ENCODE measurements around the gene RBPMS2. TPM values are rescaled to one million over a fixed set of nuclear protein-coding genes. Genes with fewer than 3 reads are reported as not detected.

RBPMS2 gene
- total RNA-seq, 1 donor from 2014 or later: 276 TPM

GRCh38 chr15:64717130-64717529 is 58.3 kb downstream of the RBPMS2 start:
- Histone ChIP-seq H3K4me3 (no peak overlapping the region), H3K27me3 (ENCODE audit: low read depth) (no peaks in the 10 kb centered on the region), H3K27ac (replicated peaks) (peak overlapping the region; percentile 93), H3K4me1 (peaks cover 45% of the 10 kb centered on the region), H3K9me3 (replicated peaks) (no peaks in the 10 kb centered on the region), H3K36me3 (peaks cover 42% of the 10 kb centered on the region)
- no peak for DNase-seq
- TF ChIP-seq CTCF (IDR thresholded peaks at IDR 0.05; ENCODE audit: borderline replicate concordance): no peak
- intact Hi-C loops (cut with micrococcal nuclease): no loop called here

GRCh38 chr15:64716452-64716851 is 58.9 kb downstream of the RBPMS2 start:
- Histone ChIP-seq H3K27ac (replicated peaks) (peak overlapping the region; percentile 93), H3K27me3 (ENCODE audit: low read depth) (no peaks in the 10 kb centered on the region), H3K9me3 (replicated peaks) (no peaks in the 10 kb centered on the region), H3K4me3 (no peak overlapping the region), H3K36me3 (peaks cover 46% of the 10 kb centered on the region), H3K4me1 (peaks cover 45% of the 10 kb centered on the region)
- DNase-seq: no peak
- intact Hi-C loops (cut with micrococcal nuclease): no loop called here
- no peak for TF ChIP-seq CTCF (IDR thresholded peaks at IDR 0.05; ENCODE audit: borderline replicate concordance)

GRCh38 chr15:64713592-64713991 is 61.8 kb downstream of the RBPMS2 start:
- H3K27ac ChIP-seq (replicated peaks): no peak overlapping the region
- no peak overlapping the region for H3K4me3 ChIP-seq
- intact Hi-C loops (cut with micrococcal nuclease): no loop called here
- no peak for DNase-seq
- peaks cover 20% of the 10 kb centered on the region for H3K4me1 ChIP-seq
- no peaks in the 10 kb centered on the region for H3K9me3 ChIP-seq (replicated peaks)
- H3K36me3 ChIP-seq: peaks cover 56% of the 10 kb centered on the region
- no peaks in the 10 kb centered on the region for H3K27me3 ChIP-seq (ENCODE audit: low read depth)
- TF ChIP-seq CTCF (IDR thresholded peaks at IDR 0.05; ENCODE audit: borderline replicate concordance): no peak

GRCh38 chr15:64712353-64712752 is 63.0 kb downstream of the RBPMS2 start:
- DNase-seq: no peak
- H3K9me3 ChIP-seq (replicated peaks): no peaks in the 10 kb centered on the region
- peaks cover 9% of the 10 kb centered on the region for H3K4me1 ChIP-seq
- no peak overlapping the region for H3K4me3 ChIP-seq
- TF ChIP-seq CTCF (IDR thresholded peaks at IDR 0.05; ENCODE audit: borderline replicate concordance): no peak
- intact Hi-C loops (cut with micrococcal nuclease): no loop called here
- H3K27me3 ChIP-seq (ENCODE audit: low read depth): no peaks in the 10 kb centered on the region
- peaks cover 55% of the 10 kb centered on the region for H3K36me3 ChIP-seq
- no peak overlapping the region for H3K27ac ChIP-seq (replicated peaks)

- Histone ChIP-seq H3K27me3 (ENCODE audit: low read depth) (no peaks in the 10 kb centered on the region), H3K27ac (replicated peaks) (no peak overlapping the region), H3K36me3 (peaks cover 40% of the 10 kb centered on the region), H3K9me3 (replicated peaks) (no peaks in the 10 kb centered on the region), H3K4me3 (no peak overlapping the region), H3K4me1 (no peaks in the 10 kb centered on the region)
- no peak for TF ChIP-seq CTCF (IDR thresholded peaks at IDR 0.05; ENCODE audit: borderline replicate concordance)
- DNase-seq: no peak
- intact Hi-C loops (cut with micrococcal nuclease): no loop called here
Observed at GRCh38 chr15:64710676-64711428, 64.5 kb downstream of the RBPMS2 start.
